GM23338 (cell line): ENCODE measurements around the gene CERS3.

Experiments
- CREB1 ChIP-seq: fragments of 250-450 bp; sonication (Bioruptor Pico); IDR thresholded peaks from 2 replicates; pipeline ENCODE4 v1.5.0; 2020; ENCODE audit warnings: low read depth, mild to moderate bottlenecking, moderate library complexity
- EZH2 ChIP-seq: fragments of 200-600 bp; sonication (generic); IDR thresholded peaks from one replicate; pipeline ENCODE4 v1.8.0; 2017; ENCODE audit warnings: antibody characterized with exemption, mild to moderate bottlenecking, low read depth; ENCODE audit not compliant: unreplicated experiment
- EZH2phosphoT487 ChIP-seq: fragments of 200-600 bp; sonication (generic); IDR thresholded peaks from one replicate; pipeline ENCODE4 v1.8.1; 2018; ENCODE audit warnings: antibody characterized with exemption; ENCODE audit not compliant: unreplicated experiment
- JUNB ChIP-seq: IDR thresholded peaks from one replicate; pipeline ENCODE4 v1.6.1; 2016; ENCODE audit warnings: antibody characterized with exemption; ENCODE audit not compliant: unreplicated experiment
- TF ChIP-seq, protein P1 (sequence below), 2 experiments: fragments of 200-600 bp in 1 of 2; sonication (generic) in 1 of 2; conservative IDR thresholded peaks; 2 replicates each; pipeline versions ENCODE4 v1.5.1 to v1.6.1; 2016 to 2017; ENCODE audit warnings: antibody characterized with exemption in 2 of 2, low read depth in 2 of 2, mild to moderate bottlenecking in 2 of 2, moderate library complexity in 1 of 2

DNA sequence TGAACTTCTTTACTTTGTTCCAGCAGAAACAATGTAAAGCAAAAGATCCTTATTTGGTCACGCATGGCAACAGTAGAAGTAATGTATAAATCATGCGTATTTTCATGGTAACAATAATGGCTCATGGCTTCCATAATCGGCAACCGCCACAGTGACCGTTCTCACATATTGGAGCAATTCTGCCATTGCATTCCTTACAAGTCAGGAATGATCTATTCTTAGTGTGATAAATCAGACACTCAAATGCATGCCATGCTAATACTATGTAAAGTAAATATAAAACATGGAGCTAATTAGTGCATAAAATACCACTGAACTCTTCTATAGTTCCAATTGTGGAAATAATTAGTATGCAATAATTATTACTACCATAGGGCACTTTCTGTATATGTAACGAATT lies 13.5 kb upstream of the CERS3 start:
- TF ChIP-seq JUNB (no peak), EZH2 (no peak), CREB1 (no peak), EZH2phosphoT487 (no peak)
- TF ChIP-seq, protein P1, sequence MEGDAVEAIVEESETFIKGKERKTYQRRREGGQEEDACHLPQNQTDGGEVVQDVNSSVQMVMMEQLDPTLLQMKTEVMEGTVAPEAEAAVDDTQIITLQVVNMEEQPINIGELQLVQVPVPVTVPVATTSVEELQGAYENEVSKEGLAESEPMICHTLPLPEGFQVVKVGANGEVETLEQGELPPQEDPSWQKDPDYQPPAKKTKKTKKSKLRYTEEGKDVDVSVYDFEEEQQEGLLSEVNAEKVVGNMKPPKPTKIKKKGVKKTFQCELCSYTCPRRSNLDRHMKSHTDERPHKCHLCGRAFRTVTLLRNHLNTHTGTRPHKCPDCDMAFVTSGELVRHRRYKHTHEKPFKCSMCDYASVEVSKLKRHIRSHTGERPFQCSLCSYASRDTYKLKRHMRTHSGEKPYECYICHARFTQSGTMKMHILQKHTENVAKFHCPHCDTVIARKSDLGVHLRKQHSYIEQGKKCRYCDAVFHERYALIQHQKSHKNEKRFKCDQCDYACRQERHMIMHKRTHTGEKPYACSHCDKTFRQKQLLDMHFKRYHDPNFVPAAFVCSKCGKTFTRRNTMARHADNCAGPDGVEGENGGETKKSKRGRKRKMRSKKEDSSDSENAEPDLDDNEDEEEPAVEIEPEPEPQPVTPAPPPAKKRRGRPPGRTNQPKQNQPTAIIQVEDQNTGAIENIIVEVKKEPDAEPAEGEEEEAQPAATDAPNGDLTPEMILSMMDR (conservative IDR thresholded peaks at IDR 0.05; ENCODE audit: low read depth in 2 of 2): no peak
